ENCODE measurements around the gene C1QL4. TPM values are rescaled to one million over a fixed set of nuclear protein-coding genes. Genes with fewer than 3 reads are reported as not detected.

The C1QL4 gene
- total and polyA plus RNA-seq, 9 of the 15 experiments (the other 6 are each of a cell fraction or from before 2014, with no cell fraction given), result 0.08 to 2.1 (median 0.31) TPM

- TF ChIP-seq ADNP (tag; IDR thresholded peaks at IDR 0.05) (peak; percentile 83), ZC3H8 (IDR thresholded peaks at IDR 0.05) (no peak), NR4A1 (CRISPR knock-in tag; IDR thresholded peaks at IDR 0.05) (no peak), NR4A1 (tag; IDR thresholded peaks at IDR 0.05) (0 out of 2 replicates have a peak, but pooled peaks have one; percentile 51), ZNF511 (CRISPR knock-in tag; IDR thresholded peaks at IDR 0.05) (peak; percentile 86), THAP7 (CRISPR knock-in tag; IDR thresholded peaks at IDR 0.05) (no peak), TRIM25 (IDR thresholded peaks at IDR 0.05; ENCODE audit: borderline replicate concordance) (no peak), NRF1 (conservative IDR thresholded peaks at IDR 0.05 in 1 of 2, IDR thresholded peaks at IDR 0.05 in 1 of 2) (peak; percentile 26 to 55), COPS2 (conservative IDR thresholded peaks at IDR 0.05) (no peak), ZNF212 (CRISPR knock-in tag; IDR thresholded peaks at IDR 0.05) (no peak), ZNF174 (CRISPR knock-in tag; IDR thresholded peaks at IDR 0.05) (no peak), FOXA3 (CRISPR knock-in tag; conservative IDR thresholded peaks at IDR 0.05 in 1 of 2, IDR thresholded peaks at IDR 0.05 in 1 of 2) (no peak; a peak in 1 of 4 replicates), ZFX (CRISPR knock-in tag; IDR thresholded peaks at IDR 0.05) (peak; percentile 93), TCF15 (CRISPR knock-in tag; IDR thresholded peaks at IDR 0.05) (no peak), ZNF778 (CRISPR knock-in tag; IDR thresholded peaks at IDR 0.05) (no peak), ZMIZ1 (IDR thresholded peaks at IDR 0.05; ENCODE audit: low read depth in 2 of 2, low read length in 2 of 2) (no peak), CBX8 (IDR thresholded peaks at IDR 0.05; ENCODE audit: borderline replicate concordance, extremely low read depth, low read depth, low read length, poor library complexity, severe bottlenecking) (no peak), KDM5B (IDR thresholded peaks at IDR 0.05; ENCODE audit: insufficient replicate concordance, low read depth, low read length) (no peak), SMAD4 (CRISPR knock-in tag; conservative IDR thresholded peaks at IDR 0.05) (0 out of 2 replicates have a peak, but pooled peaks have one; percentile 64), PPARD (CRISPR knock-in tag; IDR thresholded peaks at IDR 0.05) (no peak)
These were observed 5.3 kb upstream of the C1QL4 start (continued) for GRCh38 chr12:49342066-49342913.

Measured in K562 (cell line).